ENCODE data around the gene C10orf90. TPM values are rescaled to one million over a fixed set of nuclear protein-coding genes. Genes with fewer than 3 reads are reported as not detected.

C10orf90 gene
- total and polyA plus RNA-seq, 4 donors, result 1.7 to 3.4 (median 3.2) TPM

DNA sequence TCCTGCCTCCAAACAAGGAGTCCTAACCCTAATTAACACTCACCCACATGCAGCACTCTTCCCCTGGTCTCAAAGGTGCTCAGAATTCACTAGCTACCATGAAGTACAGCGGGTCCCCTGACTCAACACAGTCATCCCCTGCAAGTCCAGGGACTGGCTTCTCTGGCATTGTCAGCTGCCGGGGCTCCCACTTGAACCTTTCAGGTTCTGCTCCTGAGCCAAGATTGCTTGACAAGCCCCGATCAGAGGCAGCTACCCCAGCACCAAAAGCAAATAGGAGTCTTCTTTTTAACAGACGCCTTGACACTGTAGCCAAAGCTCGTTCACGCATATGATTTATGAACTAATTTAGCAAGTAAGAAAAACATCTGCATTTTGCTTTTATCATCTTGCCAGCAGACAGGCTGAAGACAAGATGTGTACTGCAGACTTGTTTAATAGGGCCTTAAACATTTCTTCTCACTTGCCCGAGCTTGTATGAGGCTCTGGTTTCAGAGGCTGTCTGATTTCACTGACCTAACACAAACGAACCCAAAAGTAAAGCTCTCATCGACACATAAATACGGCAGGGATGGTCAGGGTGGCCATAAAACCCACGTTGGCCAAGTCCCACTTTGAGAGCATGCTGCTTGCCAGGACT lies 214.6 kb downstream of the C10orf90 start:
- Histone ChIP-seq H3K27me3 (ENCODE audit: control insufficient read depth, insufficient read depth, low read length) (no peaks in the 10 kb centered on the region), H3K36me3 (ENCODE audit: control insufficient read depth, insufficient read depth, low read length) (no peaks in the 10 kb centered on the region), H3K9me3 (ENCODE audit: control insufficient read depth, insufficient read depth, low read length) (no peaks in the 10 kb centered on the region), H3K27ac (ENCODE audit: low read depth, low read length) (no peak overlapping the region), H3K4me3 (ENCODE audit: low read depth, low read length) (no peak overlapping the region), H3K4me1 (ENCODE audit: control insufficient read depth, insufficient read depth, low read length) (no peaks in the 10 kb centered on the region)
- WGBS (ENCODE audit: insufficient coverage), result 76% methylated on average over 7 of the region's 11 CpGs
- DNase-seq (ENCODE audit: low read depth in 4 of 6, low spot score in 6 of 6), result no peak

GRCh38 chr10:126455036-126455765 lies 215.3 kb downstream of the C10orf90 start:
- DNase-seq (ENCODE audit: low read depth in 4 of 6, low spot score in 6 of 6), result no peak
- H3K27me3 ChIP-seq (ENCODE audit: control insufficient read depth, insufficient read depth, low read length), result no peaks in the 10 kb centered on the region
- no peaks in the 10 kb centered on the region for H3K36me3 ChIP-seq (ENCODE audit: control insufficient read depth, insufficient read depth, low read length)
- no peaks in the 10 kb centered on the region for H3K4me1 ChIP-seq (ENCODE audit: control insufficient read depth, insufficient read depth, low read length)
- H3K4me3 ChIP-seq (ENCODE audit: low read depth, low read length), result no peak overlapping the region
- H3K27ac ChIP-seq (ENCODE audit: low read depth, low read length), result no peak overlapping the region
- H3K9me3 ChIP-seq (ENCODE audit: control insufficient read depth, insufficient read depth, low read length), result peaks cover 3% of the 10 kb centered on the region
- 98% methylated on average over 8 of the region's 8 CpGs for WGBS (ENCODE audit: insufficient coverage)

DNA sequence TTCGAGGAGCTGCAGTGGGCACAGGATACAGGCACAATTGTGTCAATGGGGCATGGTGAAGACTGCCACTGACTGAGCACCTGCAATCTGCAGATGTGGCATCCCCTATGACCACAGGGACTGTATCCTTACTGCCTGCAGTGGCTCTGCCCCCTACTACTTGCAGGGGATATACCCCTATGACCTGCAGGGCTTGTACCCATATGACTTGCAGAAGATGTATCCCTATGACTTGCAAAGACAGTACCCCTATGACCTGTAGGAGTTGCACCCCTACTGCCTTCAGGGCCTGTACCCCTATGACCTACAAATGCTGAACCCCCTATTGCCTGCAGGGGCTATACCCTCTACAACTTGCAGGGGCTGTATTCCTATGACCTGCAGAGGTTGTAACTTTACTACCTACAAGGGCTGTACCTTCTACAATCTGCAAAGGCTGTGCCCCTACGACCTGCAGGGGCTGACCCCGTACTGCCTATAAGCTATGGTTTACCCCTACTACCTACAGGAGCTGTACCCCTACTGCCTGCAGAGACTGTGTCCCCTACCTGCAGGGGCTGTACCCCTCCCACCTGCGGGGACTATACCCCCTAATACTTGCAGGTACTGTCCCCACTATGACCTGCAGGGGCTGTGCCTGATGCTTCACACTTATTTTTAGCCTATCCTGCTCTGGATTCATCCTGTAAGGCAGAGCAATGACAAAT lies 216.3 kb downstream of the C10orf90 start:
- Histone ChIP-seq H3K27ac (ENCODE audit: low read depth, low read length) (no peak overlapping the region), H3K4me1 (ENCODE audit: control insufficient read depth, insufficient read depth, low read length) (no peaks in the 10 kb centered on the region), H3K36me3 (ENCODE audit: control insufficient read depth, insufficient read depth, low read length) (no peaks in the 10 kb centered on the region), H3K4me3 (ENCODE audit: low read depth, low read length) (no peak overlapping the region), H3K27me3 (ENCODE audit: control insufficient read depth, insufficient read depth, low read length) (no peaks in the 10 kb centered on the region), H3K9me3 (ENCODE audit: control insufficient read depth, insufficient read depth, low read length) (peaks cover 3% of the 10 kb centered on the region)
- 91% methylated on average over 4 of the region's 4 CpGs for WGBS (ENCODE audit: insufficient coverage)
- DNase-seq (ENCODE audit: low read depth in 4 of 6, low spot score in 6 of 6), result no peak

DNA sequence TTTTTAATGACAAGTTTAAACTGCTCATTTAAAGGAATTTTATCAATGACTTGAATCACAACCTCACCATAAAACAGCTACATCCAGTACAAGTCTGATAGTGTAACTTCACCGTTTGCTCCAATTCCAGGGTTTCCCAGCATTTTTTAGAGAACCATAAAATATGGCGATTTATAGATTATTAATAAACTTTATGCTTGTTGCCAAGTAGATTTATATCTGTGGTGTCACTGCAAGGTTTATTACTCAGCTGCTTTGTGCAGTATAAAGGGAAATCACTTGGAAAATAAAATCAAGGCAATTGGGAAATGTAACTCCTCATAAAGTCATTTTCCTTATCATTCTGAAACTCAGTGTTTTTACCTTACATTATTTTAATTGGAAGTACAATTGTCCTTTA lies 218.2 kb downstream of the C10orf90 start:
- Histone ChIP-seq H3K4me3 (ENCODE audit: low read depth, low read length) (no peak overlapping the region), H3K9me3 (ENCODE audit: control insufficient read depth, insufficient read depth, low read length) (peaks cover 3% of the 10 kb centered on the region), H3K27ac (ENCODE audit: low read depth, low read length) (no peak overlapping the region), H3K27me3 (ENCODE audit: control insufficient read depth, insufficient read depth, low read length) (no peaks in the 10 kb centered on the region), H3K36me3 (ENCODE audit: control insufficient read depth, insufficient read depth, low read length) (no peaks in the 10 kb centered on the region), H3K4me1 (ENCODE audit: control insufficient read depth, insufficient read depth, low read length) (no peaks in the 10 kb centered on the region)
- DNase-seq (ENCODE audit: low read depth in 4 of 6, low spot score in 6 of 6), result peak in 1 of 6 donors; percentile 14
- no CpG with 5 or more reads among the region's 2 CpGs for WGBS (ENCODE audit: insufficient coverage)

DNA sequence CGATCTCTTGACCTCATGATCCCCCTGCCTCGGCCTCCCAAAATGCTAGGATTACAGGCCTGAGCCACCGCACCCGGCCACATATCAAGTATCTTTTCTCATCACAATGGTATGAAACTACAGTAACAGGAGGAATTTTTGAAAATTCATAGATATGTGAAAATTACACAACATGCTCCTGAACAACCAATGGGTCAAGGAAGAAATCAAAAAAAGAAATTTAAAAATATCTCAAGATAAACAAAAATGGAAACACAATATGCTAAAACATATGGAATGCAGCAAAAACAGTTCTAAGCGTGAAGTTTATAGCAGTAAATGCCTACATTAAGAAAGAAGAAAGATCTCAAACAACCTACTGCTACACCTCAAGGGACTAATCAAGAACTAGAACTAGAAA lies 222.4 kb downstream of the C10orf90 start:
- WGBS (ENCODE audit: insufficient coverage), result no CpG with 5 or more reads among the region's 5 CpGs
- no peak overlapping the region for H3K27ac ChIP-seq (ENCODE audit: low read depth, low read length)

GRCh38 chr10:126439942-126440341 lies 230.6 kb downstream of the C10orf90 start:
- Histone ChIP-seq H3K27me3 (ENCODE audit: control insufficient read depth, insufficient read depth, low read length) (no peaks in the 10 kb centered on the region), H3K4me1 (ENCODE audit: control insufficient read depth, insufficient read depth, low read length) (no peaks in the 10 kb centered on the region), H3K4me3 (ENCODE audit: low read depth, low read length) (no peak overlapping the region), H3K9me3 (ENCODE audit: control insufficient read depth, insufficient read depth, low read length) (peaks cover 3% of the 10 kb centered on the region), H3K36me3 (ENCODE audit: control insufficient read depth, insufficient read depth, low read length) (no peaks in the 10 kb centered on the region), H3K27ac (ENCODE audit: low read depth, low read length) (no peak overlapping the region)
- WGBS (ENCODE audit: insufficient coverage), result 74% methylated on average over 3 of the region's 3 CpGs
- DNase-seq (ENCODE audit: low read depth in 4 of 6, low spot score in 6 of 6), result no peak

More for the DNA sequence above, 222.4 kb downstream of the C10orf90 start:
- Histone ChIP-seq H3K27me3 (ENCODE audit: control insufficient read depth, insufficient read depth, low read length) (no peaks in the 10 kb centered on the region), H3K9me3 (ENCODE audit: control insufficient read depth, insufficient read depth, low read length) (peaks cover 3% of the 10 kb centered on the region), H3K4me3 (ENCODE audit: low read depth, low read length) (no peak overlapping the region), H3K4me1 (ENCODE audit: control insufficient read depth, insufficient read depth, low read length) (no peaks in the 10 kb centered on the region), H3K36me3 (ENCODE audit: control insufficient read depth, insufficient read depth, low read length) (no peaks in the 10 kb centered on the region)
- no peak for DNase-seq (ENCODE audit: low read depth in 4 of 6, low spot score in 6 of 6)

DNA sequence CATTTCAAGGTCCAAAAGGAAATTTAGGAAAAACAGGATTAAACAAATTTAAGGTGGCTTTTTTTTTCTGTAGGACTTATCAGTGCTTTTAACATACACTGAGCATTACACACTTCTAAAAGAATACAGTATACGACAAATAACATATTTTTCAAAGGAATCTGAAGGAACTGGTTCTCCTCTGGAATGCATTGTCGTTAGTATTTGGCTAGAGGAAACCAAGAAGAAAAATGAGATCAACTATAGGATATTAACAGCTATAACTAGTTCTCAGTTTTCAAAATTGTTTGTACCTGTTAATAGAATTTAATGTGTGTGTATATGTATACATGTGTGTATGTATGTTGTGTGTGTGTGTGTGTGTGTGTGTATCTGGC lies 232.1 kb downstream of the C10orf90 start:
- Histone ChIP-seq H3K9me3 (ENCODE audit: control insufficient read depth, insufficient read depth, low read length) (peaks cover 3% of the 10 kb centered on the region), H3K27me3 (ENCODE audit: control insufficient read depth, insufficient read depth, low read length) (no peaks in the 10 kb centered on the region), H3K4me1 (ENCODE audit: control insufficient read depth, insufficient read depth, low read length) (no peaks in the 10 kb centered on the region), H3K36me3 (ENCODE audit: control insufficient read depth, insufficient read depth, low read length) (no peaks in the 10 kb centered on the region), H3K4me3 (ENCODE audit: low read depth, low read length) (no peak overlapping the region), H3K27ac (ENCODE audit: low read depth, low read length) (no peak overlapping the region)
- WGBS (ENCODE audit: insufficient coverage), result no CpG with 5 or more reads among the region's 2 CpGs
- DNase-seq (ENCODE audit: low read depth in 4 of 6, low spot score in 6 of 6), result no peak

DNA sequence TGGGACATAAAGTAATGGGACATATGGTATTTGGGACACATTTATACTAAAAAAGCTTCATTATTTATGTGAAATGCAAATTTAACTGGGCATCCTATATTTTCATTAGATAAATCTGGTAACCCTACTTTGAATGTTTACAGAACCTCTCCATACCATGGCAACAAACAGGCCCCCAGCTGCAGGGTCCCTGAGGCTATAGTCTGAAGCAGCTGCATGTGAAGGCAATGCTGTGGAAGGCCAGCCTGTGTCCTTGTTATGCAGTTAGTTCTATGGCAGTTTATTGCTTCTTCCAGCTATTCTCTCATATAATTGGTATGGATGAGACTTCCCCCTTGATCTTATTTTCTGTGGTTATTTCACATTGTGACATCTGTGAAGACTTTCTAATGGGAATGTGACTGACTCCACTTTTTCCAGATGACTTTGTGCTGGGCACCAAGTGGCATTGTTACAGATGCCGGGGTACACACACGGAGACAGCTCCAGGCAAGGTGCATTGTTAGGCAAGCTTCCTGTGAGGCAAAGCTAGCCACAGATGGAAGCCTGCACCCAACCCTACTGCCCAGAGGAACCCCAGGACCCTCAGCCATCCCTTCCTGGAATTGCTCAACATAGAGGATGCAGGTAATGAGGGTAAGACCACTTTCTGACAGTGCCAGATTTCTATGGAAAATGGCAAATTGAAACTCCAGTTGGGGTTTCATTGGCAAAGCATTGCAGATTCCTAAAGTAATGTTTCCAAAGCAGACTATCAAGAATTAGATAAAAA lies 232.7 kb downstream of the C10orf90 start:
- no peaks in the 10 kb centered on the region for H3K27me3 ChIP-seq (ENCODE audit: control insufficient read depth, insufficient read depth, low read length)
- 84% methylated on average over 2 of the region's 2 CpGs for WGBS (ENCODE audit: insufficient coverage)
- no peaks in the 10 kb centered on the region for H3K4me1 ChIP-seq (ENCODE audit: control insufficient read depth, insufficient read depth, low read length)
- no peak overlapping the region for H3K4me3 ChIP-seq (ENCODE audit: low read depth, low read length)
- DNase-seq (ENCODE audit: low read depth in 4 of 6, low spot score in 6 of 6), result peak in 1 of 6 donors; percentile 12
- peaks cover 3% of the 10 kb centered on the region for H3K9me3 ChIP-seq (ENCODE audit: control insufficient read depth, insufficient read depth, low read length)
- no peaks in the 10 kb centered on the region for H3K36me3 ChIP-seq (ENCODE audit: control insufficient read depth, insufficient read depth, low read length)
- no peak overlapping the region for H3K27ac ChIP-seq (ENCODE audit: low read depth, low read length)

DNA sequence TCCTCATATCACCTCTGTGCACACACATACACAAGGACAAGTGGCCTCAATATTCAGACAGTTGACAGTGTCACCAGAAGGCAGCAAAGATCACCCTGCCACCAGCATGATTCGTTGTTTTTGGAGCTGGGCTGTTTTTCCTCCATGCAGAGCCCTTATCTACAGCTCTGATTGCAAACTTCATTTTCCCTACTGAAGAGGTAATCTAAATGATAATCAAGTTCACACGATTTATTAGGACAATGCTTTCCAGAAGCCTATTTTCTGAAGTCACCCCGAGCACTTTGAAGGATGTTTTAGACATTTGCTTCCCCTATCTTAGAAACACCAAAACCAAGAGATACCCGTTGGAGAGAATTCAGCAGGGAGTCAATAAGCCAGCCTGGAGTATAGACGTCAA lies 236.3 kb downstream of the C10orf90 start:
- no peaks in the 10 kb centered on the region for H3K36me3 ChIP-seq (ENCODE audit: control insufficient read depth, insufficient read depth, low read length)
- H3K4me3 ChIP-seq (ENCODE audit: low read depth, low read length), result no peak overlapping the region
- H3K27me3 ChIP-seq (ENCODE audit: control insufficient read depth, insufficient read depth, low read length), result no peaks in the 10 kb centered on the region
- DNase-seq (ENCODE audit: low read depth in 4 of 6, low spot score in 6 of 6), result no peak
- H3K27ac ChIP-seq (ENCODE audit: low read depth, low read length), result no peak overlapping the region
- peaks cover 3% of the 10 kb centered on the region for H3K9me3 ChIP-seq (ENCODE audit: control insufficient read depth, insufficient read depth, low read length)
- H3K4me1 ChIP-seq (ENCODE audit: control insufficient read depth, insufficient read depth, low read length), result no peaks in the 10 kb centered on the region
- 100% methylated on average over 1 of the region's 5 CpGs for WGBS (ENCODE audit: insufficient coverage)
